Posterior cingulate gyrus (tissue), 11 donors: ENCODE results near the gene AQP1.

ENCODE experiments used
- DNase-seq, 10 donors: peaks; one replicate each; pipeline versions ENCODE4 v3.0.0 to v3.0.0-alpha.2; 2020 to 2021; ENCODE audit warnings: mixed read lengths in 3 of 10
- intact Hi-C: fragments of 100-400 bp; cut with DNase I; formaldehyde crosslinking; loops from one replicate; pipeline ENCODE4 v1.15.1; 2023

The AQP1 gene

GRCh38 chr7:30918676-30919075 lies 7.0 kb downstream of the AQP1 start:
- intact Hi-C loops = no loop called here
- peak in 3 of 10 donors; percentile 3 to 66 (median 22) for DNase-seq

DNA sequence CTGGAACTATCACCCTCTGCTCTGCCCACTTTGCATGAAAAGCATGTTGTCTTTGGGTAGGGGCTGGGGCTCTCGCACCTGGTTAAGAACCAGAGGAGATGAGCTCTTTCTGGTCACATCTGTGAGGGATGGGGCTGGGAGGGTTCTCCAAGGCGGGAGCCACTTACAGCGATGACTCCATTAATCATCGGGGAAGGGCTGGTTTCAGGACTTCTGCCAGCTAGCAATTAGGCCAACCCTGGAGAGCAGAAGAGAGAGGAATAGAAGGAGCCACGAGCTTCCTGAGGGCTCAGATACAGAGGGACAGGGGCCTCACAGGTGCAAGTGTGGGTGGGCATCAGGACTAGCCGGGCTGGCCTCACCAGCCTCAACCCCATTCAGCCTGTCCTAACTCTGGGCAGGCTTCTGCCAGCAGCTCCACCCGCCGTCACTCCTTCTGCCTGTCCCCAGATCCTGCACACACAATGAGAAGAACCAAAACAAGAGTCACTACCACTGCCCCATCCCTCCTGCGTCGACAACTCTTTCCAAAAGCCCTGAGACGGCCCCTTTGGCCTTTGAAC lies 8.4 kb downstream of the AQP1 start:
- DNase-seq = peak in 5 of 10 donors; percentile 2 to 55 (median 35)
- intact Hi-C loops = no loop called here

- DNase-seq = peak in 8 of 10 donors; percentile 8 to 85 (median 14)
- intact Hi-C loops = no loop called here
Measured at GRCh38 chr7:30920584-30921539, 9.2 kb downstream of the AQP1 start.

DNA sequence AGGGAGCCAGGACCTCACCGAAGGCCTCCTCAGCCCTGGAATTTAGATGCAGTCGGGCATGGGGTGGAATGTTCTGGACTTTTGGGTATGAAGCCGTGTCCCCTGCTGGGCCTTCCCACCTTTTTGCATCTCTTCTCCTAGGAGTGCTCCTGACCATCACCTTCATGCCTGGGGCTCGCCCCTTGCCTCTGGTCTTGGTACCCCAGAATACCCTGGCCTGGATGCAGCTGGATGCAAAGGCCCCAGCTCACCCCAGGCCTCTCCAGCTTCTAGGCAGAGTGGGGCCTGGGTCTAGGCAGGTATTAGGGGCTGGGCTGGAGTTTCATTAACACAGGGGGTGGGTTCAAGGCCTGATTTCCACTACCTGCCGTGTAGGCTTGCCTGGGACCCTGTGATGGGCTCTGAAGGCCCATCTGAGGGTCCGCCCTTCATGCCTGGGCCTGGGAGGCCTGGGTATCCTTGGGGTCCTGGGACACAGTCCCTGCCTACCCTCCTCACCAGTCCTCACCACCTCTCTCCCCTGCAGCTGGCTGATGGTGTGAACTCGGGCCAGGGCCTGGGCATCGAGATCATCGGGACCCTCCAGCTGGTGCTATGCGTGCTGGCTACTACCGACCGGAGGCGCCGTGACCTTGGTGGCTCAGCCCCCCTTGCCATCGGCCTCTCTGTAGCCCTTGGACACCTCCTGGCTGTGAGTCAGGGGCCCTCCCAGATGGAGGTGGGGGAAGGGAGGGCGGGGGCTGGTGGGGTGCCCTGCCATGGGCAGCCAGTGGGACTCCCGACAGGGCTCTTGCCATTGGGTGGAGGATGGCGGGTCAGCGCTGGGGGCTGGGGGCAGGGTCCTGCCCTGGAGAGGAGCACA lies 10.1 kb downstream of the AQP1 start:
- DNase-seq = peak in 9 of 10 donors; percentile 1 to 71 (median 6)
- intact Hi-C loops = no loop called here

GRCh38 chr7:30922596-30922995 lies 10.9 kb downstream of the AQP1 start:
- intact Hi-C loops = no loop called here
- DNase-seq = peak in 8 of 10 donors; percentile 3 to 70 (median 6)

- peak in 7 of 10 donors; percentile 2 to 78 (median 8) for DNase-seq
- intact Hi-C loops = no loop called here
Measured at GRCh38 chr7:30923009-30923773, 11.5 kb downstream of the AQP1 start.

DNA sequence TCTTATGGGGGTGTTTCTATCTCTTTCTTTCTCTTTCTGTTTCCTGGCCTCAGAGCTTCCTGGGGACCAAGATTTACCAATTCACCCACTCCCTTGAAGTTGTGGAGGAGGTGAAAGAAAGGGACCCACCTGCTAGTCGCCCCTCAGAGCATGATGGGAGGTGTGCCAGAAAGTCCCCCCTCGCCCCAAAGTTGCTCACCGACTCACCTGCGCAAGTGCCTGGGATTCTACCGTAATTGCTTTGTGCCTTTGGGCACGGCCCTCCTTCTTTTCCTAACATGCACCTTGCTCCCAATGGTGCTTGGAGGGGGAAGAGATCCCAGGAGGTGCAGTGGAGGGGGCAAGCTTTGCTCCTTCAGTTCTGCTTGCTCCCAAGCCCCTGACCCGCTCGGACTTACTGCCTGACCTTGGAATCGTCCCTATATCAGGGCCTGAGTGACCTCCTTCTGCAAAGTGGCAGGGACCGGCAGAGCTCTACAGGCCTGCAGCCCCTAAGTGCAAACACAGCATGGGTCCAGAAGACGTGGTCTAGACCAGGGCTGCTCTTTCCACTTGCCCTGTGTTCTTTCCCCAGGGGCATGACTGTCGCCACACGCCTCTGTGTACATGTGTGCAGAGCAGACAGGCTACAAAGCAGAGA lies 12.2 kb downstream of the AQP1 start:
- DNase-seq = peak in 7 of 10 donors; percentile 0 to 63 (median 7)
- intact Hi-C loops = no loop called here

GRCh38 chr7:30924624-30925023 lies 13.0 kb downstream of the AQP1 start:
- intact Hi-C loops = no loop called here
- peak in 3 of 10 donors; percentile 6 to 35 (median 7) for DNase-seq

DNA sequence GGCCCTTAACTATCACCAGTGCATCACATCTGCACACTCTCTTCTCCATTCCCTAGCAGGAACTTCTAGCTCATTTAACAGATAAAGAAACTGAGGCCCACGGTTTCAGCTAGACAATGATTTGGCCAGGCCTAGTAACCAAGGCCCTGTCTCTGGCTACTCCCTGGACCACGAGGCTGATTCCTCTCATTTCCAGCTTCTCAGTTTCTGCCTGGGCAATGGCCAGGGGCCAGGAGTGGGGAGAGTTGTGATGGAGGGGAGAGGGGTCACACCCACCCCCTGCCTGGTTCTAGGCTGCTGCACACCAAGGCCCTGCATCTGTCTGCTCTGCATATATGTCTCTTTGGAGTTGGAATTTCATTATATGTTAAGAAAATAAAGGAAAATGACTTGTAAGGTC lies 13.5 kb downstream of the AQP1 start:
- intact Hi-C loops = no loop called here
- peak in 3 of 10 donors; percentile 6 to 45 (median 9) for DNase-seq

DNA sequence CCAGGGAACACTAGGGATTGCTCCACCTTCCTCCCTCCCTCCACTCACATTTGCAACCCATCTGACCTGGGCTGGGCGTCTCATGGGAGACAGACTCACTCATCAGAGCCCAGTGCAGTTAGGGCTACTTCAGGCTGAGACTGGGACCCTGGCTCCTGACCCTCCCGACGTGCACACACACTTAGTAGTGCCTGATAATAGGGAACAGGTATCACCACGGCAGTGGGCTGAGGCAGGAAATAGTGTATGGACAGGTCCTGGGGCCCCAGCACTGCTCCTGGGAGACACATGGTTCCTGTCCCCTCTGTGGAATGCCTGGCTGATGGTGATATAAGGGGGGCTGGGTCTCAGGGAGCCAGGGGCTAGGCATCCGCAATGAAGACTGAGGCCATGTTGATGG lies 14.3 kb downstream of the AQP1 start:
- intact Hi-C loops = no loop called here
- DNase-seq = peak in 5 of 10 donors; percentile 1 to 62 (median 37)

DNA sequence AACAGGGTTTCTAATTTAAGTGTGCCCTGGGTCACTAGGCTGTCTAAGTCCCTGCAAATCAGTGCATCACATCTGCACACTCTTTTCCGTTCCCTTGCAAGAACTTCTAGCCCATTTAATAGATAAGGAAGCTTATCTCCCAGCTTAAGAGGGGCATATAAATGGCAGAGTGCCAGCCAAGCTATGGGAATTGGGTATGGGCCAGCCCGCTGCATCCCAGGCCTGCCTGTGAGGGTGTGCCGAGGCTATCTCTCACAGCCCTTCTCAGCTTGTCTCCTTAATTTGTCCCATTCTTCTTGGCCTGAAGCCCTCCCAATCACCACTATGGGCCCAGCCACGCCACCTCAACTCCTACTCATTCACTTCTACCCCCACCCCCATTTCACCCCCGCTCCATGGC lies 14.7 kb downstream of the AQP1 start:
- DNase-seq = peak in 4 of 10 donors; percentile 1 to 55 (median 4)
- intact Hi-C loops = no loop called here

- intact Hi-C loops = no loop called here
Measured at GRCh38 chr7:30927040-30927439, 15.4 kb downstream of the AQP1 start.

DNA sequence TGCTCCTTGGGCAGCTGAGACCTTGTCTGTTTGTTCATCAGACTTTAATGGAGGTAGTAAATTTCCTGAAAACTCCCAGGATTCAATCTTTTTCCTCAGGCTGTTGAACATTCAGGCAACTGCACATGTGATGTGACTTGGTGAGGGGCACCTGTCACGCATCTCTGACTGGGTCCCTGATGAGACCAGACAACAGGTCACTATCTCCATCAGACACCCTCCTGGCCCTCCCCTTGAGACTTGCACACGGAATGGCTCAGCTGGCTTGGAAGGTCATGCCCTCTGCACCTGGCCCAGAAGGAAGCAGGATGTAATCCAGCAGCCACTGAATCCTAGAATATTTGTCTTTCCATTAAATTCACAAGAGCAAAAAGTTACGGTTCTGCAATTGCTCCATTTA lies 15.9 kb downstream of the AQP1 start:
- intact Hi-C loops = no loop called here
- DNase-seq = peak in 3 of 10 donors; percentile 1 to 20 (median 7)

More at GRCh38 chr7:30927040-30927439, 15.4 kb downstream of the AQP1 start:
- peak in 3 of 10 donors; percentile 2 to 66 (median 35) for DNase-seq

DNA sequence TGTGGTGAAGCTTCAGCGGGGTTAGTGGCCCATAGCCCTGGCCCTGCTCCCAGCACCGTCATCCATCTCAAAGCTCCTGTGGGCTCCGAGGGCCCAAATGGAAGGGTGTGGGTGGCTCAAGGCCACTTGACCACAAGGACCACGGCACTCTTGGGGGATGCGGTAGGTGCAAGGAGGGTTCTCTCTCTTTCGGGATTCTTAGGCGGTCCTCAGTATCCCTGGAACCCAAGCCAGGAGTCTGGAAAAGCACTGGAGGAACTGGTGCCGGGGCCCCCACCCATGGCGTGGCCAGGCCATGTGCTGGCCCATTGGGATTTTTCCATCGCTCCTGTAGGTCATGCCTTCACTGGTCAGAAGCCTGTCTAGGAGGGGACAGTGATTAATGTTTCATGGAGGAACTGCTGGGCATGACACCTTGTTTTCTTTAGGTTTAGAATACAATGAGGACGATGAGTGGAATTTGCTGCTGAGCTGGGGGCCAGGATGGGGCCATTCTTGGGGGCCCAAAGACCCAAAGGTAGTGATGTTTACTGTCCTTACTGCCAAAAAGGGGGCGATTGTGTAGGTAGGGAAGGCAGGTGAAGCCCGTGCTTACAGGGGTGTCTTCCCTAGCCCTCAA lies 16.7 kb downstream of the AQP1 start:
- DNase-seq = peak in 5 of 10 donors; percentile 2 to 50 (median 34)
- intact Hi-C loops = no loop called here

DNA sequence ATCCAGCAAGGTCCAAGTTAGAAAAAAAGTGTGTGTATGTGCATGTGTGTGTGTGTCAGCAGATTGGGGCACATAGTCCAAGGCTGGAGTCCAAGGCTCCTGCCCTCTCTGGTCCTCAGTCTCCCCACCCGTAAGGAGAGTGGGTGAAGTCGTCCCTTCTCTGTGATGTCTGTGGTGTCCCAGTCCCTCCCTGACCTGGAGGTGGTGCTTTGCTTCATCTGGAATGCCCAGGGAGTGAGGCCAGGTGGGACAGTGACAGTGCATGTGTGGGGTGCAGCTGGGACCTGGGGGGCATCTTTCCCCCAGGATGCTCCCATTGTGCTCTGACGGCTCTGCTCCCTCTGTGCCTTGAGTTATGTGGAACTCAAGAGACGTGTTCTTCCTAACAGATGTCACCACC lies 18.0 kb downstream of the AQP1 start:
- peak in 2 of 10 donors; percentile 1 to 27 for DNase-seq
- intact Hi-C loops = no loop called here

DNA sequence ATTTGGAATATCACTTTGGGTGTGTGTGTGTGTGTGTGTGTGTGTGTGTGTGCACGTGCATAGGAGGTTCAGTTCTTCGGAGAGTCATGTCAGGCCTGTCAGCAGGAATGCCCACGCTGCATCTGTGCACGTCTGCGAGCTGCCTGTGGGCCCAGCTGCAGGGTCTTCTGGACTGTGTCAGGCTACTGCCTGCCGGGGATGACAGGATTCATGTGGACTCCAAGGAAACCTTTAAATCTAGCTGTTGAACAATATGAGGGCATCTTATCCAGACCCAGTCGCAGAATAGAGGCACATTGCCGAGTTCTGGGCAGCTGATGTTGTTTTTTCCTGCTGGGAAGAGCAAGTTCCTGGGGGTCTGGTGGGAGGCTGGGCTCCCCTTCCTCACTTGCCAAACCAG lies 19.0 kb downstream of the AQP1 start:
- intact Hi-C loops = no loop called here
- DNase-seq = peak in 2 of 10 donors; percentile 55 to 56

GRCh38 chr7:30931161-30931928 lies 19.7 kb downstream of the AQP1 start:
- intact Hi-C loops = no loop called here
- peak in 3 of 10 donors; percentile 55 to 77 (median 61) for DNase-seq

- intact Hi-C loops = no loop called here
Measured at GRCh38 chr7:30931929-30932540, 20.4 kb downstream of the AQP1 start.

More at GRCh38 chr7:30931929-30932540, 20.4 kb downstream of the AQP1 start:
- no peak for DNase-seq
